GM15510 (cell line): ENCODE data around the gene KIF16B.

ENCODE experiments used
- POLR2A ChIP-seq: IDR thresholded peaks from 3 replicates; pipeline ENCODE4 v1.6.1; 2011; ENCODE audit warnings: borderline replicate concordance; ENCODE audit not compliant: insufficient read length; ENCODE audit errors: extremely low read depth

The KIF16B gene

DNA sequence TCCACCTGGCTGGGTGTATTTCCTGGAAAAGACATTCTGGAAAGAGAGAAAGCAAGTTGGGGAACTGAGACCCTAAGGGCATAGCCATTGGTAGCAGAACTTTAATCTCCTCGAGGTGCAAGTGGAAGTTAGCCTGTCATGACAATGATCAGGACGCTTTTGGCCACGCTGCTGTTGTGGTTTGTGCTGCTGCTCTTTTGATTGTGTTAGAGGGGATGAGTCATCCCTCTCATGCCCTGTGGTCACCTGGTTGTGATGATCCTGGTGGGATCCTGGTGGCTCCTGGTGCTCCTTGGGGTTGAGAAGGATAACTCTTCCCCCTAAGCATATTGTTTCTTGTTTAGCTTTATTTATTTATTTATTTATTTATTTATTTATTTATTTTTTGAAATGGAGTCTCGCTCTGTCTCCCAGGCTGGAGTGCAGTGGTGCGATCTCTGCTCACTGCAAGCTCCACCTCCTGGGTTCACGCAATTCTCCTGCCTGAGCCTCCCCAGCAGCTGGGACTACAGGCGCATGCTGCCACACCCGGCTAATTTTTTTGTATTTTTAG lies 350.3 kb downstream of the KIF16B start:
- no peak for TF ChIP-seq POLR2A
